ENCODE results near the gene SEC22C. TPM values are rescaled to one million over a fixed set of nuclear protein-coding genes. Genes with fewer than 3 reads are reported as not detected.

The SEC22C gene
- total RNA-seq, 1 experiment from 2014 or later: 38.1 TPM

DNA sequence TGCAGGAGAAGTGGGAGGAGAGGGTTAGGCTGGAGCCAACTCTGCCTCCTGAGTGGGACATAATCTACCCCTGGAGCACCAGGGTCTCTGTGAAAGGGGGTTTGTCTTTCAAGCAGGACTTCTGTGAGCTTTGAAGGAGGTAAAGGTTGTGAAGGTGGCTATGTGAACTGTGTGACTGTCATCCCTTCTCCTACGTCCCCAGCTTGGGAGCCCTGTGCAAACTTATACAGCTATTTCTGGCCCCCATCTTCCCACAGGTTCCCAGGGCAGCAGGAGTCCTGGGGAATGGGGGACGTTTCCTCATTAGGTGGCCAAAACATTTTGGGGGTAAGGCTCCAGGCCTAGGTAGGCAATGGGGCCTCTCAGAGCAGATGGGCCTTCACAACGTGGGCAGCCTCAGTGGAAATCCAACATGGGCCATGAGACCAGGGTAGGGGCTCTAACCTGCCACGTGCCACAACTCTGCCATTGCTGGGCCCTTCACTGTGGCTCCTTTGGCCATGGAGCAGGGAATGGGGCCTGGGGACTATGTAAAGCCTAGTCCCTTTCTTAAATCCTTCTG is 75.8 kb downstream of the SEC22C start:
- Histone ChIP-seq H3K79me2 (ENCODE audit: low read depth) (peaks cover 13% of the 10 kb centered on the region), H3K36me3 (ENCODE audit: low read depth) (no peaks in the 10 kb centered on the region), H3K27me3 (ENCODE audit: insufficient read depth, low read depth) (no peaks in the 10 kb centered on the region), H3K27ac (peak overlapping the region; percentile 56; the same call in 1 of the 2 replicates), H4K20me1 (ENCODE audit: insufficient read depth) (no peaks in the 10 kb centered on the region), H3K9me3 (ENCODE audit: insufficient read depth, low read depth) (no peaks in the 10 kb centered on the region), H3K9me2 (ENCODE audit: insufficient read depth) (no peaks in the 10 kb centered on the region), H3F3A (ENCODE audit: insufficient read depth, low read depth) (peaks cover 15% of the 10 kb centered on the region), H3K4me1 (replicated peaks; ENCODE audit: insufficient read depth) (peaks cover 35% of the 10 kb centered on the region), H3K4me2 (0 out of 2 replicates have a peak overlapping the region, but pooled peaks have one; percentile 65), H2AFZ (no peak overlapping the region), H3K4me3 (no peak overlapping the region)
- TF ChIP-seq EZH2 (IDR thresholded peaks at IDR 0.05; ENCODE audit: low read depth): no peak
- TF ChIP-seq, protein P1, sequence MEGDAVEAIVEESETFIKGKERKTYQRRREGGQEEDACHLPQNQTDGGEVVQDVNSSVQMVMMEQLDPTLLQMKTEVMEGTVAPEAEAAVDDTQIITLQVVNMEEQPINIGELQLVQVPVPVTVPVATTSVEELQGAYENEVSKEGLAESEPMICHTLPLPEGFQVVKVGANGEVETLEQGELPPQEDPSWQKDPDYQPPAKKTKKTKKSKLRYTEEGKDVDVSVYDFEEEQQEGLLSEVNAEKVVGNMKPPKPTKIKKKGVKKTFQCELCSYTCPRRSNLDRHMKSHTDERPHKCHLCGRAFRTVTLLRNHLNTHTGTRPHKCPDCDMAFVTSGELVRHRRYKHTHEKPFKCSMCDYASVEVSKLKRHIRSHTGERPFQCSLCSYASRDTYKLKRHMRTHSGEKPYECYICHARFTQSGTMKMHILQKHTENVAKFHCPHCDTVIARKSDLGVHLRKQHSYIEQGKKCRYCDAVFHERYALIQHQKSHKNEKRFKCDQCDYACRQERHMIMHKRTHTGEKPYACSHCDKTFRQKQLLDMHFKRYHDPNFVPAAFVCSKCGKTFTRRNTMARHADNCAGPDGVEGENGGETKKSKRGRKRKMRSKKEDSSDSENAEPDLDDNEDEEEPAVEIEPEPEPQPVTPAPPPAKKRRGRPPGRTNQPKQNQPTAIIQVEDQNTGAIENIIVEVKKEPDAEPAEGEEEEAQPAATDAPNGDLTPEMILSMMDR (conservative IDR thresholded peaks at IDR 0.05): no peak
- BruUV-seq (replicated peaks): no TSS peak
- POLR2A ChIA-PET (ENCODE audit: unreplicated experiment): no interaction called here
- CTCF ChIA-PET: interaction anchor here (0.6 kb wide), 1 partner anchor 95 kb away, joined by 3 read pairs; no protein-coding TSS in a partner anchor
- DNase-seq: no peak
- intact Hi-C loops (cut with micrococcal nuclease; ENCODE audit: unreplicated experiment): loop anchor here (2.0 kb wide), 1 partner anchor 61 kb away; no protein-coding TSS in a partner anchor

DNA sequence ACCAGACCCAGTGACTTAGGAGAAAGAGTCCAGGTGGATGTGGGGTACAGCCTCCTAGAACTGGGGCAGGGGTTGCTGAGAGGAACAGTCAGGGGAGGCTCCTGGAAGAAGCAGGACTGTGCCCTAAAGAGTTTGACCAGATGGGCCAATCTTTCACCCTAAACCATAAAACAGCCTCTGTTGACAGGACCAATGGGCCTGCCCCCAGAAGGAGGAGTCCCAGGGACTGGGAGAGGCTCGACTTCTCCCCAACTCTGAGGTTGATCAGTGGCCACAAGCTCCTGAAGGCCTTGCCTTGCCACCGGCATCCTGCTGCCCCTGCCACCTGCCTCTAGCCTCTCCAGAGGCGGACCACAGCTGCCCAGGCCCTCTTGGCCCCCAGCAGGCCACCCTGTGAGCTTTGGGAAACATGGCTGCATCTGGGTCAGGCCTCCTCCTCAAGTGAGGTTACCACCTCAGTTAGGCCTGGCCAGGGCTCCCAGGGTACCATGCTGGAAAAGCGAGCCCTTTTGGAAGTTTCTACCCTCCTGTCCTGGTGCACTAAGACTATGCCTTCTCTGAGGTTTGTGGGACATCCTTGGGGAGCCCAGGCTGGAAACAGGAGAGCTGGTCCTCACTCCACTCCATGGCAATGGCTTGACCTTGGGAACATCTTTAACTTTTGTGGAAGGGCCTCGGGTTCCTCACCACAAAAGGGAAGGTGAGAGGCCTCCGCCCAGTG is 76.5 kb downstream of the SEC22C start:
- Histone ChIP-seq H3K9me3 (ENCODE audit: insufficient read depth, low read depth) (no peaks in the 10 kb centered on the region), H3K4me3 (no peak overlapping the region), H3F3A (ENCODE audit: insufficient read depth, low read depth) (peaks cover 15% of the 10 kb centered on the region), H3K27ac (no peak overlapping the region), H3K4me1 (replicated peaks; ENCODE audit: insufficient read depth) (peaks cover 35% of the 10 kb centered on the region), H3K36me3 (ENCODE audit: low read depth) (no peaks in the 10 kb centered on the region), H3K9me2 (ENCODE audit: insufficient read depth) (no peaks in the 10 kb centered on the region), H3K4me2 (no peak overlapping the region), H4K20me1 (ENCODE audit: insufficient read depth) (no peaks in the 10 kb centered on the region), H3K27me3 (ENCODE audit: insufficient read depth, low read depth) (no peaks in the 10 kb centered on the region), H2AFZ (no peak overlapping the region), H3K79me2 (ENCODE audit: low read depth) (peaks cover 13% of the 10 kb centered on the region)
- POLR2A ChIA-PET (ENCODE audit: unreplicated experiment): no interaction called here
- DNase-seq: no peak
- no peak for TF ChIP-seq EZH2 (IDR thresholded peaks at IDR 0.05; ENCODE audit: low read depth)
- TF ChIP-seq, protein P1 (conservative IDR thresholded peaks at IDR 0.05): no peak
- BruUV-seq (replicated peaks): no TSS peak
- intact Hi-C loops (cut with micrococcal nuclease; ENCODE audit: unreplicated experiment): no loop called here
- CTCF ChIA-PET: interaction anchor here (0.6 kb wide), 1 partner anchor 96 kb away, joined by 3 read pairs; no protein-coding TSS in a partner anchor

DNA sequence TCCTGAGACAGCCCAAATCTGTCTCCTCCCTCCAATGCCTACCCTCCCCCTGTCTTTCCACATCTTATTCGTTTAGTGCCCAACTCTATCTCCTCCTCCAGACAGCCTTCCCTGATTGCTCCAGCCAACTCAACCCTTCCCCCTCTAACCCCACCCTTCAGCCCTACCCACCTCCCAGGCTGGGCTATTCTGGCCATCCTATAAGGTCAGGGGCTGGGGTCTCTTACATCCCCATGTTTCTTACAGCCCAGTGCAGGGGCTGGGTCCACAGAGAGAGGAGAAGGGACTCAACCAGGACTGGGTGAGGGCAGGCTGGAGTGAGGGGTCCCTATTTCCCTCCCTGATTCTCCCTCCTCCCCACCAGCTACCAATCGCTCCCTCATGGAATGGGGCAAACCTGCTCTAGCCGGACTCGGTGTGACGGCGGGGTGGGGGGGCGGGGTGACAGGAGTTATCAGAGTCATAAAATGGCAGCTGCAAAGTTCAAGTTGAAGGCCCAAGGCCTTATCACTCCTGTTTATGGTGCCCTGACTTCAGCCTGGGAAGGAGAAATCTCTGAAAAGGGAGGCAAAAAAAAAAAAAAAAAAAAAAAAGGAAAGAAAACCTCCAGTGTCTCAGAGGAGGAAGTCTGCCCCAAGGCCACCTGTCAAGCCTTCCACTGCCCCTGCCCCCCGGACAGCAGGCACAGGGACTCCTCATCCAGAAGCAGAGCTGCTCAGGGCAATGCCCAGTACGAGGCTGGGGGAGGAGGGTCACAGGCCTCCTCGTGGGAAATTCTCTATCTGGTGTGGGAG is 77.2 kb downstream of the SEC22C start:
- H4K20me1 ChIP-seq (ENCODE audit: insufficient read depth): no peaks in the 10 kb centered on the region
- peaks cover 13% of the 10 kb centered on the region for H3K79me2 ChIP-seq (ENCODE audit: low read depth)
- H3K36me3 ChIP-seq (ENCODE audit: low read depth): no peaks in the 10 kb centered on the region
- H3K4me2 ChIP-seq: peak overlapping the region; percentile 82; the same call in 1 of the 2 replicates
- no TSS peak for BruUV-seq (replicated peaks)
- no peak for DNase-seq
- H3K4me3 ChIP-seq: no peak overlapping the region
- no peak overlapping the region for H3K27ac ChIP-seq
- no peaks in the 10 kb centered on the region for H3K27me3 ChIP-seq (ENCODE audit: insufficient read depth, low read depth)
- peaks cover 15% of the 10 kb centered on the region for H3F3A ChIP-seq (ENCODE audit: insufficient read depth, low read depth)
- no peak for TF ChIP-seq EZH2 (IDR thresholded peaks at IDR 0.05; ENCODE audit: low read depth)
- TF ChIP-seq, protein P1 (conservative IDR thresholded peaks at IDR 0.05): no peak
- ChIA-PET CTCF (no interaction called here), POLR2A (ENCODE audit: unreplicated experiment) (no interaction called here)
- no peaks in the 10 kb centered on the region for H3K9me3 ChIP-seq (ENCODE audit: insufficient read depth, low read depth)
- H3K9me2 ChIP-seq (ENCODE audit: insufficient read depth): no peaks in the 10 kb centered on the region
- H3K4me1 ChIP-seq (replicated peaks; ENCODE audit: insufficient read depth): peaks cover 35% of the 10 kb centered on the region
- intact Hi-C loops (cut with micrococcal nuclease; ENCODE audit: unreplicated experiment): no loop called here
- no peak overlapping the region for H2AFZ ChIP-seq
